ENCODE measurements around the gene LPP.

DNA sequence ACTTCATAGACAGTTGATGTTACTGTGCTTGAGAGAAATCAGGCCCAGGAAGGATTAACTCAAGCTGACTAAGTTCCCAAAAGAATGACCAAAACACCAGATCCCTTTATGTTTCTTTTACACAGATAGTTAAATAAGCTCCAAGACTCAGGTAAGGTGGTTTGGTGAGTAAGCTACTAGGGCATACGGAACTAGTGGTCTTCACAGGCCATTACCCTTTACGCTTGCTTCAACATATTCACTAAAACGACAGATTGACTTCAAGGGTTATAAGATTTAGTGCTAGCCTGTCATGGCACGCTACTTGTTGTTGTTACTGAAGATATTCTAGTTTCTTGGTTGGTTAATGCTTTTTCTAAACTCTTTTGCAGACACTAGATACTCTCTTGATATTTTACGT is 369.3 kb downstream of the LPP start:
- TF ChIP-seq, protein P1, sequence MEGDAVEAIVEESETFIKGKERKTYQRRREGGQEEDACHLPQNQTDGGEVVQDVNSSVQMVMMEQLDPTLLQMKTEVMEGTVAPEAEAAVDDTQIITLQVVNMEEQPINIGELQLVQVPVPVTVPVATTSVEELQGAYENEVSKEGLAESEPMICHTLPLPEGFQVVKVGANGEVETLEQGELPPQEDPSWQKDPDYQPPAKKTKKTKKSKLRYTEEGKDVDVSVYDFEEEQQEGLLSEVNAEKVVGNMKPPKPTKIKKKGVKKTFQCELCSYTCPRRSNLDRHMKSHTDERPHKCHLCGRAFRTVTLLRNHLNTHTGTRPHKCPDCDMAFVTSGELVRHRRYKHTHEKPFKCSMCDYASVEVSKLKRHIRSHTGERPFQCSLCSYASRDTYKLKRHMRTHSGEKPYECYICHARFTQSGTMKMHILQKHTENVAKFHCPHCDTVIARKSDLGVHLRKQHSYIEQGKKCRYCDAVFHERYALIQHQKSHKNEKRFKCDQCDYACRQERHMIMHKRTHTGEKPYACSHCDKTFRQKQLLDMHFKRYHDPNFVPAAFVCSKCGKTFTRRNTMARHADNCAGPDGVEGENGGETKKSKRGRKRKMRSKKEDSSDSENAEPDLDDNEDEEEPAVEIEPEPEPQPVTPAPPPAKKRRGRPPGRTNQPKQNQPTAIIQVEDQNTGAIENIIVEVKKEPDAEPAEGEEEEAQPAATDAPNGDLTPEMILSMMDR (conservative IDR thresholded peaks at IDR 0.05; ENCODE audit: low read depth, low read length): no peak
- no peak for TF ChIP-seq EZH2 (IDR thresholded peaks at IDR 0.05; ENCODE audit: low read length, unreplicated experiment)

Measured in PC-3 (cell line).